HG03575 (cell line): ENCODE measurements around the gene ADAMTS10.
"Not testable (repeated sequence)": the region's sequence is repeated elsewhere in the genome, so short reads cannot be mapped to it uniquely, and the experiment has no call there.

ENCODE experiments used
- ATAC-seq: cut with Tn5 transposase; IDR thresholded peaks from one replicate; pipeline ENCODE4 v1.9.1; 2021; ENCODE audit not compliant: unreplicated experiment, insufficient number of reproducible peaks, low FRiP score; ENCODE audit errors: extremely low read depth

The ADAMTS10 gene

GRCh38 chr19:8610041-8610935 lies at the start of gene ADAMTS10:
Gene ADAMTS10, minus strand, starts transcription at chr19:8610715. Its CDS starts 5,005 bp downstream, at chr19:8605710.
- no peak for ATAC-seq

- ATAC-seq, result no peak
Measured at GRCh38 chr19:8659905-8660304, 49.4 kb upstream of the ADAMTS10 start.

GRCh38 chr19:8657869-8658268 lies 47.4 kb upstream of the ADAMTS10 start:
- no peak for ATAC-seq

GRCh38 chr19:8655340-8655709 lies 44.8 kb upstream of the ADAMTS10 start:
- ATAC-seq, result no peak

GRCh38 chr19:8654591-8655339 lies 44.2 kb upstream of the ADAMTS10 start:
- no peak for ATAC-seq

- ATAC-seq, result no peak
Measured at GRCh38 chr19:8648240-8648639, 37.7 kb upstream of the ADAMTS10 start.

GRCh38 chr19:8643860-8644653 lies 33.5 kb upstream of the ADAMTS10 start:
- ATAC-seq, result no peak

- no peak for ATAC-seq
Measured at GRCh38 chr19:8642561-8642960, 32.0 kb upstream of the ADAMTS10 start.

GRCh38 chr19:8641908-8642547 lies 31.5 kb upstream of the ADAMTS10 start:
- no peak for ATAC-seq

- ATAC-seq, result no peak
Measured at GRCh38 chr19:8641221-8641907, 30.8 kb upstream of the ADAMTS10 start.

- ATAC-seq, result no peak
Measured at GRCh38 chr19:8640402-8641004, 30.0 kb upstream of the ADAMTS10 start.

- ATAC-seq, result no peak
Measured at GRCh38 chr19:8639821-8640401, 29.4 kb upstream of the ADAMTS10 start.

- no peak for ATAC-seq
Measured at GRCh38 chr19:8638078-8638619, 27.6 kb upstream of the ADAMTS10 start.

- ATAC-seq, result not testable (repeated sequence)
Measured at GRCh38 chr19:8637070-8637469, 26.6 kb upstream of the ADAMTS10 start.

- ATAC-seq, result no peak
Measured at GRCh38 chr19:8635422-8635821, 24.9 kb upstream of the ADAMTS10 start.

- ATAC-seq, result no peak
Measured at GRCh38 chr19:8631425-8631819, 20.9 kb upstream of the ADAMTS10 start.

- ATAC-seq, result no peak
Measured at GRCh38 chr19:8630796-8631424, 20.4 kb upstream of the ADAMTS10 start.
